Caki2 (cell line): Measurements from ENCODE around the gene STK11. TPM values are rescaled to one million over a fixed set of nuclear protein-coding genes. Genes with fewer than 3 reads are reported as not detected.
A peak's percentile ranks its signal among the peaks of the same experiment; 100 is the strongest.

ENCODE experiments used
- DNase-seq: peaks from one replicate; pipeline ENCODE4 v3.0.0-alpha.2; 2015; ENCODE audit warnings: low read depth
- in situ Hi-C: cut with HindIII; loops from 2 replicates; pipeline ENCODE4 v1.10.0; 2016; ENCODE audit warnings: low sequenced_read_pairs, low pct_unique_long_range_greater_than_20kb, mixed read lengths
- total RNA-seq: library from RNA; depleted of rRNA; stranded (reverse); fragments of >200 nt; shearing (Covaris generic); gene quantifications from 2 replicates; pipeline ENCODE4 v1.2.3, GENCODE V29; 2014; ENCODE audit warnings: low replicate concordance

Gene STK11
- total RNA-seq, 1 experiment from 2014 or later: 74.2 TPM

DNA sequence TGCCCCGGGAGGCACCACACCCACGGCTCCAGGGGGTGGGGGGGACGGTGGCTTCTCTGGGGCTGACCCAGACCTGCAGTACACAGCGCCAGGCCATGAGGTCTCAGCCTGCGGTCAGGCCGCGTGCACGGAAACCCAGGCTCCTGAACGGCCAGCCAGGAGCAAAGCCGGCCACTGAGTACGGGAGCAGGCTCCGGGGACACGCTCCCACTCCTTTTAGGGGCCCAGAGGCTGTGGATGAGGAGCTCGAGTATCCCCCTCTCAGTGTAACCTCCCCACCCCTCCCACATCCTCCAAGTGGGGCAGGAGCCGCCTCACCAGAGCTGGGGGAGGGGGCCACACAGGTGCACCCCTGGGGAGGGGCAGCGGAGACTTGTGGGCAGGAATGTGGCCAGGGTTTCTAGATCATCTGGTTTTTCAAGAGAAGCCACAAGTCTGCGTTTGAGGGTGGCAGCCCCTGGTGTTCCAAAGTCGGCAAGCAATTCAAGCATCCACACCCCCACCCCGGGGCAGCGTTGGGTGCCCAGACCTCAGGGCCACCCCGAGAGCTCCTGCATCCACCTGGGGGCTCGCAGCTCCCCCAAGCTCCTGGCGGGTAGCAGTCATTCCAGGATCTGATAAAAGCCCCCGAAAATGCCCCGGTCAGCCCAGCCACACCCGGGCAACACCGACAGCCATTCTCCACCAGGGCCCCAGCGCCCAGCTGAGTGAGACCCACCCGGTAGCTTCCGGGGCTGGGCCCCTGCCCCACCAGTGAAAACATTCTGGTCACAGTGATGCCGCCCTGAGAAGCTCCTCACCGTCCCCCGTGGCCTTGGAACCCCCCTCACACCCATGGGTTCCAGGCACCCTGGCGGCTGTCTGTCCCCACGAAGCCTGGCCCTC, 37.6 kb upstream of the STK11 start:
- in situ Hi-C loops: no loop called here
- DNase-seq: no peak

DNA sequence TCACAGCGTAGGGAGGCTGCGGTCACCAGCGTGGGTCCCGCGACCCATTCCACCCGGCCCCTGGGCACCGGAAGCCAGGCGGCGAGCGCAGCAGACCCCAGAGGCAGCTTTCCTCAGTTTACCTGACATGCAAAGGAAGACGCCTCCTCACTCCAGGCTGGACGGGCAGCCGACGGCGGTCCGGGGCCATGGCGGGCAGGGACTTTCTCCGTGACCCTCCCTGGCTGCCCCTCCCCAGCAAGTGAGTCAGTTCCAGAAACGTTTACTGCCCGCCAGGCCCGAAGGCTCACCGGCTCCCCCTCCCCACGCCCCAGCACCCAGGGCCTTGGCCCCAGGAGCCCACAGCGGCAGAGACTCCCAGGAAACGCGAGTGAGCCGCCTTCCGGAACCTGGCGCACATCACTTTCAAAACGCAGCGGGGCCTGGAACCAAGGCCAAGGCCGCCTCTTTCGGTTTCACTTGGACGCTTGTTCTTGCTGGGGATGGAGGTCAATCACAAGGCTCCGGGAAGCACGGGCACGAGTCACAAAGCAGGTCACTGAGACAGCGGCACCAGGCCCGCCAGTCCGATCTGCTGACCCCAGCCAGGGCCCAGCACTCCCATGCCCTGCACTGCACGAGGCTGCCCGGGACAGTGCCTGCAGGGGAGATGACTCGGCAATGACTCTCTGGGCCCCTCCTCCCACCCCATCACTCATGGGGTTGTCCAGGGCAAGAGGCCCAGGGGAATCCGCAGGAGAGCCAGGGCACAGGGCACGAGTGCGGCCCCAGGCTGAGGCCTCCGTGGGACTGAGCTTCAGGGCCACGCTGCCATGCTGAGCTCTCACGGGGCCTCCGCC, 36.8 kb upstream of the STK11 start:
- DNase-seq: peak; percentile 83
- in situ Hi-C loops: no loop called here

DNA sequence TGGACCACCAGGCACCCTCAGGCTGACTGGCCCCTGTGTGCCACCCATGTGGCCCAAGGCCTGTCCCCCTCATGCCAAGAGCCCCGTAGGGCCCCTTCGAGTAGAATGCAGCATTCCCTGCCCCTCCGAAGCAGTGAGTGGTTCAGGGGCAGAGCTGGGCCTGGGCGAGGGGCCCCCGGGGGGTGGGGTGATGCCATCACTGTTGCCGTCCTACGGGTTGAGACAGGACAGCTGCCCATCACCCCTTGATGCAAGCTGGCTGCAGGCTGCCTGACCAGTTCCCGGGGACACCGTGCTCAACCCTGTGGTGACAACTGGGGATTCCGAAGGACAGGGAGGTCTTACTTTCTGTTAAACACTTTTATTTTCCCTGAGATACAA, 36.2 kb upstream of the STK11 start:
- in situ Hi-C loops: no loop called here
- DNase-seq: no peak

DNA sequence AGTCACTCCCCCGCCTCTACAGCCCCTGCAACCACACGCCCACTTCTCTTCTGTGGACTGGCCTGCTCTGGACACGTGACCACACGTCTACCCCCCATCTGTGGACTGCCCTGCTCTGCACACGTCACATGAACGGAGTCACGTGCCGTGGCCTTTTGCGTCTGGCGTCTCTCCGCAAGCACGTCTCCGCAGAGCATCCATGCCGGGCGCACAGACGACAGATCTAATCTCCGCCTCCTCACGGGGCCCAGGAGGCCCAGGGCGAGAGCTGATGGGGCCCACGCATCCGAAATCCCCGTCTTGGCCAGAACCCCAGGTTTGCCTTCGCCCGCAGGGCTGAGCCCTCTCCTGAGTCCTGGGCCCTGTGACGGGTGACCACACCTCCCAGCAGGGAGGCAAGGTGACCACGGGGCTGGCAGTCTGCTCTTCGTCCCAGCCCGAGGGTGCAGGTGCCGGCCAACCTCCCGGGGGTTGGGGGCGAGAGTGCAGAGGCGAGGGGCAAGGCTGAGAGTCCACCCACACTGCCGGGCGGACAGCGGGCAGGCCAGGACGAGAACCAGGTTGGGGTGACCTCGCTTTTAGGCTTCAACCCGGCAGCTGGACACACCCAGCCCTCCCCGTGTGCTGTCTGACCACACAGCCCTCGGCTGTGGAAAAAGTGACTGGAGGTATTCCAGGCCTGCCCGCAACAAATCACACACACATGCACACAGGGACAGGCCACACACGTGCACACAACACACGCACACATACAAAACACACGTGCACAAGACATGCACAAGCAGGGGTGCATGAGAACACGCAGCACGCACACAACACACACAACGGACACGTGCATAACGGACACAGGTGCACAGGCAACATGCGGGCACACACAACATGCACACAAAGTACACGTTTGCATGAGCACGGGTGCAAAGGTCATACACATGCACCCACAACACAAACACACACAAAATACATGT, 35.4 kb upstream of the STK11 start:
- in situ Hi-C loops: no loop called here
- peak; percentile 73 for DNase-seq

DNA sequence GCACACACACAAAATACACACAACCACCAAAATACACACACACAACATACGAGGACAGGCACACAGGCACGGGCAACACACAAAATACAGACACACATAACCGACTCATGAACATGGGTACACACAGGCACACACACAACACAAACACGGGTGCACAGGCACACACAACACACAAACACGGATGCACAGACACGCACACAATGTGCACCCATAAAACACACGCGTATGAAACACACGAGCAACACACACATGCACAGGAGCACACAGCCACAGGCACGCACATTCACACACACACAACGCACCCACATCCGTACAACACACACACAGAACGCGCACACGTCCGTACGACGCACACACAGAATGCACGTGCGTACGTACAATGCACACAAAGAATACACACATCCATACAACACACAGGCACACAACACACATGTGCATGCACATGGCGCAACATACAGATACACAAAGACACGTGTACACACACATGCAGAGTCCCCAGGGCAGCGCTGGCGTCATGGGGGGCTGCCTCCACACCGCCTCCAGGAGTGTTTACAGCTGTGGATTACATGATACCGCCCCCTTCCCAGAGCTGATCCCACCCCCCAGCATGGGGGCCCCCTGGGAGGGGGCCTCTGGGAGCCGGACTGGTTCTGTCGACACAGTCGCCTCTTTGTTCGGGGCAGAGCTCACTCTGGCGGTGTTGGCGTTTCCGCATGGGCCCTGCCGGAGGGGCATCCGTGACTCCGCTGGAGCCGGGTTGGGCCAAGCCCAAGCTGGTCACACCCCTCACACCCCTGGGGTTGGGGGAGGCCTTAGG, 34.4 kb upstream of the STK11 start:
- in situ Hi-C loops: no loop called here
- no peak for DNase-seq

DNA sequence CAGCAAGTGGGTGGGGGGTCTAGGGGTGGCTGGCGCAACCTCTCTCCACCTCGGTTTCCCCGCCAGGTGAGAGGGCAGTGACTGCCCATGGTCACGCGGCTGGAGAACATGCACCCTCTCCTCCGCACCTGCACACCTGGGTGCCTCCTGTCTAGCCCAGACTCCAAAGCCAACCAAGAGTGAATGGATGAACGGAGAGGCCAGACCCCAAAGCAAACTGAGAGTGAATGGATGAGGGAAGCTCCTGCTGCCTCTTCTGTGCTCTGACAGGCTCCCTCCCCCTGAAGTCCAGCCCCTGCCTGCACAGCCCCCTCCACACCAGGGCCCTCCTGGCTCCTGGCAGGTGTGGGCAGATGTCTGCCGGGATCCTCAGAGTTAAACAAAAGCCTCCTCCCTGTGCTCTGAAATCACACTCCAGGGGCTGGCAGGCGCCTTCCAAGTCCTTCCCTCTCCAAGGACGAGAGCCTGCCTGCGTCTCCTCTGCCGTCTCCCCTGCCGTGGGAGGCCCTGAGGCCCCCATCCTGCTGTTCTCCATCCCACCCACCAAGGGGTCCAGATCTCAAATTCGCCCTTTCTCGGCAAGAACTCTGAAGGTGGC, 33.7 kb upstream of the STK11 start:
- peak; percentile 22 for DNase-seq
- in situ Hi-C loops: no loop called here

DNA sequence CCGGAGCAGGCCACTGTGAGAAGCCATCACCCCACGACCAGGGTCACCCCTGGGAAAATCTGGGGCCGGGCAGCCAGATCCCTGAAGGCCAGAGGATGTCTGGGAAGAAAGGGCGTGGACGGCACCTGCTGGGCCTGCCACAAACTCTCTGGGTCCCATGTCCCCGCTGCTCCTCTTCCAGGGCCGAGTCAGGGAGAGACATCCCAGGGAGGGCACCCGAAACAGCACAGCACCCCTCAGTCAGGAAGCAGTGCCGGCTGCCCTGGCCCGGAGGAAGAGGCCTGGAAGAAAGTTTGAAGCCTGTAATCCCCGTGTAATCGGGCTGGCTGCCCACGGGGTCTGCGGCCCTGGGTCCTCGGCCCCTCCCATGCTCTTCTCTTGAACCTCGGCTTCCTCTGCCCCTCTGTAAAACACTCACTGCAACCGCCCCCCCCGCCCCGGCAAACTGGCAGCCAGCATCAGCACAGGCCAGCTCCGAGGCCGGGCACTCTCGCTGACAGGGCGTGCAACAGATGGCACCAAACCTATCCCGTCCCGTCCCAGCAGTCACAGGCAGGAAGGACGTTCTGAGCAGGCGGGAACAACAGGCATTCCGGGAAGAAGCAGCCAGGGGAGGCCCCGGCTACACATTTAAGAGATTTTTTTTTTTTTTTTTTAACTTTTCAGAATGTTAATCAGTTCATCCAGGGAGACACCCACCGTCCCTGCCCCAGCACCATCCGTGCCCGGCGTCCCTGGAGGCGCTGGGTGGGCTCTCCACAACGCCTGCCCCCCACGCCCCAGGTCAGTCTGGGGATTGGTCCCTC, 33.0 kb upstream of the STK11 start:
- peak; percentile 69 for DNase-seq
- in situ Hi-C loops: no loop called here

DNA sequence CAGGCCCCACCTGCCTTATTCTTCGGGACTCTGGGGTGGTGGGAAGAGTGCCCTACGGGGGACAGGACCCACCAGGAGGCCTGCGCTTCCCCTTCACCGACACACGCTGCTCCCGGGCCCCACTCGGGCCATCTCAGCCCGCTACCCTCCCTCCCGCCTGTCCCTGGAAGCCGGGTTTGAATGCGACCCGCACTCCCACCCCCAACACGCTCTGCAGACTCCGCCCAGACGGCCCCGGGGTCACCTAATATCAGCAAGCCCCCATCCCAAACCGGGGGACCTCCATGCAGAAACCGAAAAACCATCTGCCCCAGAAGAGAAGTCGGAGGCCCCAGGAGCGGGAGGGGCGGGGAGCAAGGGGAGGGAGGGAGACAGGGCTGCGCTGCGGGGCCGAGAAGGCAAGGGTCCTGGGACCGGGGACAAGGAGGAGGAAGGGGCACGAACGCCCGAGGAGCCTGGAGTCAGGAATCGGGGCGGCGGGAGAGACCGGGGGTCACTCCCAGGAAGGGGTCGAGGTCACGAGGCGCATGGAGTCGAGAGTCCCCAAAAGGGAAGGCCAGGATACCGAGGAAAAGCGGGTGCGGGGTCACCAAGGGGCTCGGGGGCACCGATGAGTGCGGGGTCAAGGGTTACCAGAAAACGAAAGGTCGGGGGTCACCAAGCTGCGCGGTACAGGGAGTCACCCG, 32.3 kb upstream of the STK11 start:
- in situ Hi-C loops: no loop called here
- no peak for DNase-seq

DNA sequence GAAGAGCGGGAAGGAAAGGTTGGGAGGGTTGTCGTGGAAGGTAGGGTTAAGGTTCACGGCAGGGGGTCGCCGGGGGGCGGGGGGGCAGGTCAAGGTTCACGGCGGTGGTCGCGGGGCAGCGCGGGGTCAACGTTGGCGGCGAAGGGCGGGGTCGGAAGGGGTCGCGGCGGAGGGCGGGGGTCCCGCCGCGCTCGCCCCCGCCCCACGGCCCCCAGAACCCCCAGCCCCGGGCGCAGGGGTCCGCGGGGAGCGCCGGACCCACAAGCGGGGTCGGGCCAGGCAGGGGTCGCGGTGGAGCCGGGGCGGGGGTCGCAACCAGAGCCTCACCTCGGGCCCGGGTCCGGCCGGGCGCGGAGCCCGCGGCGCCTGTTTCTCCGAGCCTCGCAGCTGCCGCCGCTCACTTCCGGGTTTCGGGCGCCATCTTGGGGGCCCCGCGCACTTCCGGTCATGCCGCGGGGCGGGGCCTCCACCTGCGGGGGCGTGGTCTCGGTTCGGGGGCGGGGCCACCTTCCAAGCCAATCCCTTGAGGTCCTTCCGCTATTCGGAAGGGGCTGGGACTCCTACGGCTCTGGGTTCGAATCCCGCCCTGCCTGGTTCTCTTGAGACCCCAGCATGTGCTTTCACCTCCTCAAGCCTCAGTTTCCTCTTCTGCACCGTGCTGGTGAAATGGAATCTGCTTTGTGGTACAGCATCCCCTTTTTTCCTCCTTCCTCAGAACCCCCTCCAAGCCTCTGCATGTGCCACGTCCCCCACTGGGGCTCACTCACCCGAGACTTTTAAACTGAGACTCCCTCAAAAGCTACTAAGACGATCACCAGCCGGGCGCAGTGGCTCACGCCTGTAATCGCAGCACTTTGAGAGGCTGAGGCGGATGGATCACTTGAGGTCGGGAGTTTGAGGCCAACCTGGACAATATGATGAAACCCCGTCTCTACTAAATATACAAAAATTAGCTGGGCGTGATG, 31.5 kb upstream of the STK11 start, which contains the start of gene SBNO2:
Gene SBNO2 (minus strand): TSS at position 424 of the 965 bp plus-strand sequence. CDS start 19,992 bp downstream, outside the sequence.
- in situ Hi-C loops: no loop called here
- DNase-seq: peak; percentile 60

DNA sequence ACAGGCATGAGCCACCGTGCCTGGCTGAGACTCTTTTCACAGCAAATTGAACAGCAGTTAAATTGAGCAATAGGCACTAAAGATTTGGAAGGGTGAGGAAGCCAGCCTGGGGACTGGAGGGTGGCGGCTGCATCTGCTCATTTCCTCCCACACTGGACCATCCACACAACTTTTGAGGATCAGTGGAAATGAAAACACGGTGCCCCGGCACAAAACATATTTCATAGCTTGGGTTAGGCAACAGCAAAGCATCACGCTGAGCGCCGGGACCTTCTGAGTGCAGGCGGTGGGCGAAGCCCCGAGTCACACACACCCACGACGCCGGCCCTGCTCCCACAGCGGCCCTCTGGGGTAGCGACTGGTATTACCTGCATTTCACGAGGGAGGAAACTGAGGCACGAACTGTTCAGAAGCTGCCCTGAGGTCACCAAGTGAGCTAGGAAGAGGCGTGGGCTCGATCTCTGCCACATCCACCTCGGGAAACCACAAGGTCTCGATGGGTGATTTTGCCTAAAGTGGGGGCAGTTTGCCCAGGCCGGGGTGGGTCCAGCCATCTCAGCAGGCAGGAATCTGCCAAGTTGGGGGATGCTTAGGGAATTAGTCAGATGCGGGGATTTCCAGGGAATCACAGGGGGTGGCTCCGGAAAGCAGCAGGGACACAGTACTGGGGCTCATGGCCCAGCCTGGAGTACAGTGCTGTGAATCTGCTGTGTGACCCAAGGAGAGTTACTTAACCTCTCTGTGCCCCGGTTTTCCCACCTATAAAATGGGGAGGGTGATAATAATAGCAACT, 28.1 kb upstream of the STK11 start:
- peak; percentile 87 for DNase-seq
- in situ Hi-C loops: no loop called here

DNA sequence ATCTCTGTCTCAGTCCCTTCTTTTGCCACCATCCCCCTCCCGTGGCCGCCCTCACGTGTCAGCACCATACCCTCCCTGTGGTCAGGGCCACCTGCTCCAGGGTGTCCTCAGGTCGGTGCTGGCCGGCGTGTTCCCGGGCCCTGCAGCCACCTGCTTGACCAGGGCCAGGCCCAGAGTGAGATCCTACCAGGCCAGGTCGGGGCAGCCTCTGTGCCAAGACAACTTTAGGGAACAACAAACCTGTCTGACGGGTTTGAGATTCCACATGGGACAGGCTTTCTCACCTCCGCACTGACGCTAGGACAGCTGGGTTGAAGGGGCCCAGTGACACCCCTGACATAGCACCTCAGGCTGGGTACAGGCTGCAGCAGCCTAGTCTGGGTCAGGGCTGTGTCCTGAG, 24.0 kb upstream of the STK11 start:
- in situ Hi-C loops: no loop called here
- DNase-seq: no peak

DNA sequence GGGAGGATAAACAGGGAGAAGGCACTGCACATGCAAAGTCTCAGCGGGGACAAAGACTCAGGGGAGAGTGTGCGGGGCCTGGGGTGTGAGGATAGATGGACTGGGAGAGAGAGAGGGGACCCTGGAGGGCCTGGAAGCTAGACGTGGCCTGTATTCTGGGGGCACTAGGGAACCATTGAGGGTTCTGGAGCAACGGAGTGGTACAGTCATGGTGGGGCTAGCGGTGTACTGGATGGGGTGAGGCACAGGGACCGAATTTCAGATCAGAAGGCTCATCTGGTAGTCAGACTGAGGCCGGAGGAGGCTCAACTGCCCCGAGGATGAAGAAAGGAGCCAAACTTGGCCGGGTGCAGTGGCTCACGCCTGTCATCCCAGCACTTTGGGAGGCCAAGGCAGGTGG, 23.5 kb upstream of the STK11 start:
- in situ Hi-C loops: no loop called here
- DNase-seq: no peak

DNA sequence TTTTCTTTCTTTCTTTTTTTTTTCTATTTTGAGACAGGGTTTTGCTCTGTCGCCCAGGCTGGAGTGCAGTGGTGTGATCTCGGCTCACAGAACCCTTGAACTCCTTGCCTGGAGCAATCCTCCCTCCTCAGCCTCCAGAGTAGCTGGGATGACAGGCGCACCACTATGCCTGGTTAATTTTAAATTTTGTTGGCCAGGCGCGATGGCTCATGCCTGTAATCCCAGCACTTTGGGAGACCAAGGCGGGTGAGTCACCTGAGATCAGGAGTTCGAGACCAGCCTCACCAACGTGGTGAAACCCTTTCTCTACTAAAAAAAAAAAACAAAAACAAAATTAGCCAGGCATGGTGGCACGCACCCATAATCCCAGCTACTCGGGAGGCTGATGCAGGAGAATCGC, 22.9 kb upstream of the STK11 start:
- in situ Hi-C loops: no loop called here
- DNase-seq: peak; percentile 59

DNA sequence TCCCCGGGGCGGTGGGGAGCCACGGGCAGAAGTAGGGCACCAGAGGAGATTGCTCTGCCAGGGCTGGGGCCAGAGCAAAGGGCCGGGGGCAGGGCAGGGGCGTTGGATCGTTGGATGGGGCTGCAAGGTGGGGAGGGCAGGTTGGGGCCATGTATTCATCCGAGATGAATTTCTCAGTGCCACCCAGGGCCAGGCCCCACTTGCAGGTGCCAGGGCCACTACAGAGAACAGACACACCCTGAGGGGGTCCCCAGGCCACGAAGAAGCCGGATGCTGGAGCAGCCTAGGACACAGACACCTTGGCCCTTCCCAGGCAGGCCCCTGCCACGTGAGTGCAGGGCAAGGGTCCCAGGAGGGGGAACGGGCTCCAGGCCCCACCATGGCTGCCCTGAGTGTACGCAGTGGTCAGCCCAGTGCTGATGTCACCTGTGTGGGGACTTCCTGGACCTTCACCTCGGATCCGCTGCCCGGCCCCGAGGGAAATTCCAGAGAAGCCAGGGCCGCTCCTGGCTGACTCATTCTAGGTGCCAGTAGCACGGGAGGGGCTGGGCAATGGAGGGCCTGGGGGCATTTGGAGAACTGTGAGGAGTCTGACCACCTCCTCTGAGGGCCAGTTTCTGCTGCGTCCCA, 21.9 kb upstream of the STK11 start:
- in situ Hi-C loops: no loop called here

More for the DNA sequence above, 21.9 kb upstream of the STK11 start:
- DNase-seq: peak; percentile 87
